ENCODE data around the gene ANGPT4.

The ANGPT4 gene

DNA sequence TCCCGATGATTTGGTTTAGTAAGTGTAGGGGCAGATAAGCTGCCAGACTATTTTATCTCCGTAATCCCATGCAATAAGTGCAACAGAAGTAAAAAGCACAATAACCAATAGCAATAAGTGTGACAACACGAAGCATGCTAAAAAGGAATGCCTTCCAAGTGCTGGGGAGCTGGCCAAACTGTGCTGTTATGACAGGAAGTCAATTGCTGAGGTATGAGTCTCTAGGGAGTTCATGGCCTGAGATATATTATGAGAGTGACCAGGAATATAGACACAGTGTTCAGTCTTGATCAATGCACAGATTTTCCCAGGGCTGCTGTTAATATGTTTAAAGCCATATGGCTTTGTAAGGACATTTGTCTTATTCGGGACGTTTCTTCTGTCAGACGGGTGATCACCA, 10.5 kb upstream of the ANGPT4 start:
- in situ Hi-C loops (cut with HindIII; ENCODE audit: low pct_unique_long_range_greater_than_20kb, low sequenced_read_pairs) = no loop called here
- DNase-seq (ENCODE audit: low read depth in 1 of 2, low spot score in 1 of 2) = no peak
- TF ChIP-seq JUND (IDR thresholded peaks at IDR 0.05; ENCODE audit: low read depth) = no peak

DNA sequence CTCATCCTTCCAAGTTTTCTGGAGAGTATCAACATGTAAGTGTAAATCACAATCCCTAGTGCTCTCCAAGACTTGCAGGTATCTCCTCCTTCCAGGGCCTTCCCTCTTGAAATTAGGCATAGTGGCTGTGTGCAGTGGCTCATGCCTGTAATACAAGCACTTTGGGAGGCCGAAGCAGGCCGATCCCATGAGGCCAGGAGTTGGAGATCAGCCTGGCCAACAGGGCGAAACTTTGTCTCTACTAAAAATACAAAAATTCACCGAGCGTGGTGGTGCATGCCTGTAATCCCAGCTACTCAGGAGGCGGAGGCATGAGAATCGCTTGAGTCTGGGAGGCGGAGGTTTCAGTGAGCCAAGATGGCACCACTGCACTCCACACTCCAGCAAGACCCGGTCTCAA, 9.4 kb upstream of the ANGPT4 start:
- no peak for TF ChIP-seq JUND (IDR thresholded peaks at IDR 0.05; ENCODE audit: low read depth)
- in situ Hi-C loops (cut with HindIII; ENCODE audit: low pct_unique_long_range_greater_than_20kb, low sequenced_read_pairs) = no loop called here
- DNase-seq (ENCODE audit: low read depth in 1 of 2, low spot score in 1 of 2) = no peak

DNA sequence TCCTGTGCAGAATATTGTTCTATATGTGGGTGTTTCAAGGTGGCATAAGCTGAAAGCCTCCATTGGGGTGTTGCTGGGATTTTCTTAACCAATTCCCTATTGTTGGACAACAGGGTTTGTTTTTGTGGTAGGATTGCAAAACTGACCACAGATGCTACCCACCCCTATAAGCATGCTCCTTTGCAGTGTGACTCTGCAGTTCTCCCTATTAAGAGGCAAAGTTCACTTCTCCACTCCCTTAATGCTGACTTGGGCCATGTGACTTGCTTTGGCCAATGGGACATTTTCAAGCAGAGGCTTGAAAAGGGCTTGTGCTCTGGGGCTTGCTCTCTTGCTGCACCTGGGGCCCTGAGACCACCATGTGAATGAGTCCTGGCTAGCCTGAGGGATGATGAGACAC, 8.5 kb upstream of the ANGPT4 start:
- DNase-seq (ENCODE audit: low read depth in 1 of 2, low spot score in 1 of 2) = no peak
- TF ChIP-seq JUND (IDR thresholded peaks at IDR 0.05; ENCODE audit: low read depth) = no peak
- in situ Hi-C loops (cut with HindIII; ENCODE audit: low pct_unique_long_range_greater_than_20kb, low sequenced_read_pairs) = no loop called here

DNA sequence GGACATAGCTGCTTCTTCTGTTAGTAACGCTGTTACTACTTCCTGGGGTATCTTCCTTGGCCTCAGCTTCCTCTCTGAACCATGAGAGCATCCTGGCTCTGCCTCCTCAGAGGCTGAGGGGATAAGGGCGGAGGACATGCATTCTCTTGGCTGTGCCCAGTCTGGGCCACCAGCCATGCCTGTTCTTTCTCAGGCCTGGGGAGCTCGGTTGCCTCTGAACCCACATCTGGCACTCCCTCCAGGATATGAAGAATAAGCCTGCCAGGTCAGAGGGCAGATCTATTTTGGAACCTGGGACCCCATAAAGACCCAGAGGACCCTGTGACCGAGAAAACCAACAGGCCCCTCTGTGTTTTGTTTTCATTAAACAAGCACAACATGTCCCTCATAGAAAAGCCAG, 6.6 kb upstream of the ANGPT4 start:
- in situ Hi-C loops (cut with HindIII; ENCODE audit: low pct_unique_long_range_greater_than_20kb, low sequenced_read_pairs) = no loop called here
- DNase-seq (ENCODE audit: low read depth in 1 of 2, low spot score in 1 of 2) = no peak
- no peak for TF ChIP-seq JUND (IDR thresholded peaks at IDR 0.05; ENCODE audit: low read depth)

GRCh38 chr20:921068-921467, 4.9 kb upstream of the ANGPT4 start:
- in situ Hi-C loops (cut with HindIII; ENCODE audit: low pct_unique_long_range_greater_than_20kb, low sequenced_read_pairs) = no loop called here
- no peak for DNase-seq (ENCODE audit: low read depth in 1 of 2, low spot score in 1 of 2)
- TF ChIP-seq JUND (IDR thresholded peaks at IDR 0.05; ENCODE audit: low read depth) = no peak

GRCh38 chr20:920311-920710, 4.2 kb upstream of the ANGPT4 start:
- DNase-seq (ENCODE audit: low read depth in 1 of 2, low spot score in 1 of 2) = no peak
- in situ Hi-C loops (cut with HindIII; ENCODE audit: low pct_unique_long_range_greater_than_20kb, low sequenced_read_pairs) = no loop called here
- no peak for TF ChIP-seq JUND (IDR thresholded peaks at IDR 0.05; ENCODE audit: low read depth)

DNA sequence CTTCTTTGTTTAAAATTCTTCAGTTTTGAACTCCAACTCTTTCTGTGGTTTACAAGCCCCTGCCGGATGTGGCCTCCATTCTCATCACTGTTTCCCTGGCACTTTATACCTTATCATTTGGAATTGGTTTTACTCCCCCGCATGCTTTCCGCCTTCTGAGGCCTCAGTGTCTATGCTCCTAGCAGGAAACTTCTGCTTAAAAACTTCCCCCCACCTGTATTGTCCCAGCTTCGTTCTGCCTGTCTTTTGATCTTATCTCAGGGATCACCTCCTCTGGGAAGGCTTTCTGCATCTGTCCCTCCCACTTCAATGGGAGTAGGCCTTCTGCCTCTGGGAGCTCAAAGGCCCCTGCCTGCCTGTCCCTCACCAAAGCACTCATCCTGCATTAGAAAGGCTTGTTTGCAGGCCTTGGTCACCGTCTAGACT, 3.4 kb upstream of the ANGPT4 start:
- no peak for DNase-seq (ENCODE audit: low read depth in 1 of 2, low spot score in 1 of 2)
- in situ Hi-C loops (cut with HindIII; ENCODE audit: low pct_unique_long_range_greater_than_20kb, low sequenced_read_pairs) = no loop called here
- no peak for TF ChIP-seq JUND (IDR thresholded peaks at IDR 0.05; ENCODE audit: low read depth)

DNA sequence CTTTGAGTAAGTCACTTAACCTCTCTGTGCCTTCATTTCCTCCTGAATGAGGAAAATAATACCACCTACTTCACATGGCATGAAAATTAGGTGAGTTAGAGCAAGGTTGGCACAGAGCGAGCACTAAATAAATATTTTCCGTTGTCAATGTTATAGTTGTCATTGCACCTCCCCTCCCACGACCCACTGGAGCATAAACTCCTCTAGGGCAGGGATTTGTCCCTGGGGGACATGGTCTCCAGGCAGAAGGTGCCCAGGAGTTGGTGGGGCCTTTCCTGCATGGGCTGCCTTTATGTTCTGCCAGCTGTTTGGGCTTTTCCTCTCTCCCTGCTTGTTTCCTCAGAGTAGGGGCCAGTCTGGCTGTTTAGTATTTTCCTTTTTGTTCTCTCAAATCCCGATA, 1.3 kb upstream of the ANGPT4 start:
- DNase-seq (ENCODE audit: low read depth in 1 of 2, low spot score in 1 of 2) = no peak
- in situ Hi-C loops (cut with HindIII; ENCODE audit: low pct_unique_long_range_greater_than_20kb, low sequenced_read_pairs) = no loop called here
- no peak for TF ChIP-seq JUND (IDR thresholded peaks at IDR 0.05; ENCODE audit: low read depth)

DNA sequence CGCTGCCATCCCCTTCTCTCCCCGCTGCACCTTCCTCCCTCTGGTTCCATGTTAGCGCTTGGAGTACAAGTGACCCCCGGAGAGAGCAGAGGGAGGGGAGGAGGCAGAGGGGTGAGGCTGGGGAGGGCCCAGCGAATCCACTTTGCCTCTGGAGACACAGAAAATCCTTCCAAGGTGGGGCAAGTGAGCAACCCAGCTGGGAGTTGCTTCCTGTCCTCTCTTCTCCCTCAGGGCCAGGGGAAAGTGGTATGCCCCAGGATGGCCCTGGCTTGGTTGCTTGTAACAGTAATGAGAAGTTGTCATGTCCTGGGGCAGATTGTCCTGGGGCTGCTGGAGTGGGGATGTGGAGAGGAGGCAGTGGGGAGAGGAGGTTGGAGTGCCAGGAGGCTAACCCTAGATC, 691 bp upstream of the ANGPT4 start:
- in situ Hi-C loops (cut with HindIII; ENCODE audit: low pct_unique_long_range_greater_than_20kb, low sequenced_read_pairs) = no loop called here

GRCh38 chr20:914727-915498, 1.2 kb downstream of the ANGPT4 start:
- peak in 1 of 2 experiments; percentile 35 for DNase-seq (ENCODE audit: low read depth in 1 of 2, low spot score in 1 of 2)
- TF ChIP-seq JUND (IDR thresholded peaks at IDR 0.05; ENCODE audit: low read depth) = no peak
- in situ Hi-C loops (cut with HindIII; ENCODE audit: low pct_unique_long_range_greater_than_20kb, low sequenced_read_pairs) = no loop called here

More for the DNA sequence above, 691 bp upstream of the ANGPT4 start:
- DNase-seq (ENCODE audit: low read depth in 1 of 2, low spot score in 1 of 2) = no peak
- TF ChIP-seq JUND (IDR thresholded peaks at IDR 0.05; ENCODE audit: low read depth) = no peak

DNA sequence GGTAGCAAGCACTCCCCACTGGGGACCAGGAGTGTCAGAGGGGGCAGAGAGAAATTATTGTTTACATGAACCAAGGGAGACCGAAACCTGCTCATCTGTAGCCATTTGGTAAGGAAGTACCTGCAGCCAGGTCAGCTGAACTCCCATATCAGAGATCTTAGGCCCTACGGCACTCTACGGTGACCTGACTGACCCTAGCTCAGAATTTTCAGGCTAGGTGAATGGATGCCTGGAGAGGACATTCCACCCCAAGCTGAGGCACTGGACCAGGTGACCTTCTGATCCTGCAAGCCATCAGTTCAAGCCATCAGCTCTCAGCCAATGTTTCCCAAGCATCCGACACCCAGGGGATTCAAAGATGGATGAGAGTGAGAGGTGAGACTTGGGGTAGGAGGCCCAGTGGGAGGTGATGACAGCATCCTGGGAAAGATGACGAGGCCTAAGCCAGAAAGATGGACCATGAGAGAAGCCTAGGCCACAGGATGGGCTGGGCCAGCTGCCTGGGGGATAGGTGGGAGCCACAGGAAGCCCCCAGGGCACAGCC, 2.8 kb downstream of the ANGPT4 start:
- no peak for TF ChIP-seq JUND (IDR thresholded peaks at IDR 0.05; ENCODE audit: low read depth)
- in situ Hi-C loops (cut with HindIII; ENCODE audit: low pct_unique_long_range_greater_than_20kb, low sequenced_read_pairs) = no loop called here
- DNase-seq (ENCODE audit: low read depth in 1 of 2, low spot score in 1 of 2) = no peak

- in situ Hi-C loops (cut with HindIII; ENCODE audit: low pct_unique_long_range_greater_than_20kb, low sequenced_read_pairs) = no loop called here
- no peak for TF ChIP-seq JUND (IDR thresholded peaks at IDR 0.05; ENCODE audit: low read depth)
- peak in 1 of 2 experiments; percentile 20 for DNase-seq (ENCODE audit: low read depth in 1 of 2, low spot score in 1 of 2)
Observed at GRCh38 chr20:911882-912600, 4.1 kb downstream of the ANGPT4 start.

All from T47D (cell line).